Measurements from ENCODE around the gene CAGE1. TPM values are rescaled to one million over a fixed set of nuclear protein-coding genes. Genes with fewer than 3 reads are reported as not detected.

The CAGE1 gene
- total RNA-seq, 1 donor from 2014 or later, result 0.07 TPM

- intact Hi-C loops (cut with micrococcal nuclease), result loop anchor here (1.0 to 2.0 kb wide), 10 partner anchors 31 to 1122 kb away; partner anchors contain the start of genes BLOC1S5, CAGE1, EEF1E1 and RIOK1
Observed at GRCh38 chr6:7312616-7313504, 76.7 kb downstream of the CAGE1 start, which contains the start of gene SSR1. SSR1 (minus strand) TSS chr6:7313199; CDS start chr6:7313120, 79 bp downstream.

GRCh38 chr6:7311917-7312615 lies 77.5 kb downstream of the CAGE1 start:
- intact Hi-C loops (cut with micrococcal nuclease), result loop anchor here (2.0 kb wide), 1 partner anchor 205 kb away; the partner anchor contains the start of gene RREB1

GRCh38 chr6:7311176-7311575 lies 78.4 kb downstream of the CAGE1 start:
- intact Hi-C loops (cut with micrococcal nuclease), result no loop called here

GRCh38 chr6:7309050-7309449 lies 80.5 kb downstream of the CAGE1 start:
- intact Hi-C loops (cut with micrococcal nuclease), result no loop called here

- intact Hi-C loops (cut with micrococcal nuclease), result no loop called here
Observed at GRCh38 chr6:7307533-7307932, 82.0 kb downstream of the CAGE1 start.

- intact Hi-C loops (cut with micrococcal nuclease), result no loop called here
Observed at GRCh38 chr6:7304821-7305220, 84.7 kb downstream of the CAGE1 start.

GRCh38 chr6:7301702-7302101 lies 87.8 kb downstream of the CAGE1 start:
- intact Hi-C loops (cut with micrococcal nuclease), result no loop called here

- intact Hi-C loops (cut with micrococcal nuclease), result no loop called here
Observed at GRCh38 chr6:7300926-7301325, 88.6 kb downstream of the CAGE1 start.

- intact Hi-C loops (cut with micrococcal nuclease), result no loop called here
Observed at GRCh38 chr6:7298113-7298512, 91.4 kb downstream of the CAGE1 start.

GRCh38 chr6:7296602-7297001 lies 92.9 kb downstream of the CAGE1 start:
- intact Hi-C loops (cut with micrococcal nuclease), result no loop called here

GRCh38 chr6:7295916-7296315 lies 93.6 kb downstream of the CAGE1 start:
- intact Hi-C loops (cut with micrococcal nuclease), result no loop called here

- intact Hi-C loops (cut with micrococcal nuclease), result loop anchor here (5.0 kb wide), 1 partner anchor 300 kb away; the partner anchor contains the start of gene SNRNP48
Observed at GRCh38 chr6:7292596-7293255, 96.8 kb downstream of the CAGE1 start.

GRCh38 chr6:7290079-7290478 lies 99.5 kb downstream of the CAGE1 start:
- intact Hi-C loops (cut with micrococcal nuclease), result loop anchor here (5.0 kb wide), 1 partner anchor 302 kb away; the partner anchor contains the start of gene SNRNP48

- intact Hi-C loops (cut with micrococcal nuclease), result no loop called here
Observed at GRCh38 chr6:7285416-7285815, 104.1 kb downstream of the CAGE1 start.

GRCh38 chr6:7283676-7284075 lies 105.9 kb downstream of the CAGE1 start:
- intact Hi-C loops (cut with micrococcal nuclease), result no loop called here

GRCh38 chr6:7282097-7282906 lies 107.2 kb downstream of the CAGE1 start:
- intact Hi-C loops (cut with micrococcal nuclease), result loop anchor here (1.0 kb wide), 2 partner anchors 31 to 108 kb away; partner anchors contain the start of gene SSR1
